ENCODE data around the gene IL3.

The IL3 gene

DNA sequence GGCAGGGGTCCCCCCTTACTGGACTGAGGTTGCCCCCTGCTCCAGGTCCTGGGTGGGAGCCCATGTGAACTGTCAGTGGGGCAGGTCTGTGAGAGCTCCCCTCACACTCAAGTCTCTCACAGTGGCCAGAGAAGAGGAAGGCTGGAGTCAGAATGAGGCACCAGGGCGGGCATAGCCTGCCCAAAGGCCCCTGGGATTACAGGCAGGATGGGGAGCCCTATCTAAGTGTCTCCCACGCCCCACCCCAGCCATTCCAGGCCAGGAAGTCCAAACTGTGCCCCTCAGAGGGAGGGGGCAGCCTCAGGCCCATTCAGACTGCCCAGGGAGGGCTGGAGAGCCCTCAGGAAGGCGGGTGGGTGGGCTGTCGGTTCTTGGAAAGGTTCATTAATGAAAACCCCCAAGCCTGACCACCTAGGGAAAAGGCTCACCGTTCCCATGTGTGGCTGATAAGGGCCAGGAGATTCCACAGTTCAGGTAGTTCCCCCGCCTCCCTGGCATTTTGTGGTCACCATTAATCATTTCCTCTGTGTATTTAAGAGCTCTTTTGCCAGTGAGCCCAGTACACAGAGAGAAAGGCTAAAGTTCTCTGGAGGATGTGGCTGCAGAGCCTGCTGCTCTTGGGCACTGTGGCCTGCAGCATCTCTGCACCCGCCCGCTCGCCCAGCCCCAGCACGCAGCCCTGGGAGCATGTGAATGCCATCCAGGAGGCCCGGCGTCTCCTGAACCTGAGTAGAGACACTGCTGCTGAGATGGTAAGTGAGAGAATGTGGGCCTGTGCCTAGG, 13.0 kb downstream of the IL3 start, which contains the start of gene CSF2:
Gene CSF2 (plus strand): TSS at position 559 of the 783 bp plus-strand sequence. CDS start 35 bp downstream, at position 594.
- DNase-seq = peak in 1 of 2 experiments; percentile 53

DNA sequence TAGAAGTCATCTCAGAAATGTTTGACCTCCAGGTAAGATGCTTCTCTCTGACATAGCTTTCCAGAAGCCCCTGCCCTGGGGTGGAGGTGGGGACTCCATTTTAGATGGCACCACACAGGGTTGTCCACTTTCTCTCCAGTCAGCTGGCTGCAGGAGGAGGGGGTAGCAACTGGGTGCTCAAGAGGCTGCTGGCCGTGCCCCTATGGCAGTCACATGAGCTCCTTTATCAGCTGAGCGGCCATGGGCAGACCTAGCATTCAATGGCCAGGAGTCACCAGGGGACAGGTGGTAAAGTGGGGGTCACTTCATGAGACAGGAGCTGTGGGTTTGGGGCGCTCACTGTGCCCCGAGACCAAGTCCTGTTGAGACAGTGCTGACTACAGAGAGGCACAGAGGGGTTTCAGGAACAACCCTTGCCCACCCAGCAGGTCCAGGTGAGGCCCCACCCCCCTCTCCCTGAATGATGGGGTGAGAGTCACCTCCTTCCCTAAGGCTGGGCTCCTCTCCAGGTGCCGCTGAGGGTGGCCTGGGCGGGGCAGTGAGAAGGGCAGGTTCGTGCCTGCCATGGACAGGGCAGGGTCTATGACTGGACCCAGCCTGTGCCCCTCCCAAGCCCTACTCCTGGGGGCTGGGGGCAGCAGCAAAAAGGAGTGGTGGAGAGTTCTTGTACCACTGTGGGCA, 13.8 kb downstream of the IL3 start:
- peak in 1 of 2 experiments; percentile 15 for DNase-seq

GRCh38 chr5:132074772-132075718, 14.6 kb downstream of the IL3 start:
- DNase-seq = peak; percentile 65 to 71

DNA sequence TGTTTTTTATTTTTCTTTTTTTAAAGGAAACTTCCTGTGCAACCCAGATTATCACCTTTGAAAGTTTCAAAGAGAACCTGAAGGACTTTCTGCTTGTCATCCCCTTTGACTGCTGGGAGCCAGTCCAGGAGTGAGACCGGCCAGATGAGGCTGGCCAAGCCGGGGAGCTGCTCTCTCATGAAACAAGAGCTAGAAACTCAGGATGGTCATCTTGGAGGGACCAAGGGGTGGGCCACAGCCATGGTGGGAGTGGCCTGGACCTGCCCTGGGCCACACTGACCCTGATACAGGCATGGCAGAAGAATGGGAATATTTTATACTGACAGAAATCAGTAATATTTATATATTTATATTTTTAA, 15.2 kb downstream of the IL3 start:
- peak in 1 of 2 experiments; percentile 15 for DNase-seq

DNA sequence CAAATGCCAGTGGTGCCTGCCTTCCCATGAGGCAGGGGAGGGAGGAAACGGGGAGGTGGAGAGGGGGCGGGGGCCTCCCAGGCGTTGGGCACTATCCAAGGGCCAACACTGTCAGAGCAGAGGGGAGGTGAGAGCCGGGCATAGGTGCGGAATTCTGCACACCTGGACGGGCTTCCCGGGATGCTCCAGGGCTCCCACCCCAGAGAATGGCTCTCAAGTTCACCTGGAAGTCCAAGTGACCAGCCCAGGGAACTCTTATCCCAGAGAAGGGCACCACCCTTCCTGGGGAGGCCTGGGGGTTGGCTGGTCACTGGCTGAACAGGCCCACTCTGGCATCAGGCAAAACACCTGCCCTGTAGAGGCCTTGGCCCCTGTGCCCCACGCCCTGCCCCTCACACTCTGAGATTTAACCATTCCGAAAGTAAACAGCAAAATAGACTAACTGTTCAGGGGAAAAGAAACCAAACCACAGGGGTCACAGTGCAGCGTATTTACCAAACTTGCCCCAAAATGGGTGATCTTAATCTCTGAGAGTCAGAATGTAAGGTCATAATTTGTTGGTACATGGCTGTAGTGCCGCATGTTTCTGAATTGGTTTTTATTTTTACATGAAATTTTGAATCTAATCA, 15.9 kb downstream of the IL3 start:
- DNase-seq = peak; percentile 33 to 49

DNA sequence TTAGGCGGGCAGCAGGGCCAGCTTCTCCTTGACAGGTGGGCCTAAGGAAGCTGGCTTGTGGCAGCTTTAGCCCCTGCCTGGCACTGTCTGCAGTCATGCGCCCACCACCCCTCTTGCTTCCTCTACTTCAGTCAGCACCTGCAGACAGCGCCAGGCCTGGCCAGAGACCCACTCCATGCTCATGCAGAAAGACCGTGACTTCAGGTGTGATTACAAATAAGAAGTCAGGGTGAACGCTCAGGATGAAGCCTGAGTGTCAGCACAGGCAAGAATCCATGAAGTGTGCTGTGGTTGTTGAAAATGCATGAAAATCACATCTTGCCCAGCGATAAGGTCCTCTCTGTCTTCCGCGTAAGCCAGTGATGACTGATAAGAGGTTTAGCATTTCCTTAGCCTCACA, 16.5 kb downstream of the IL3 start:
- peak in 1 of 2 experiments; percentile 46 for DNase-seq

GRCh38 chr5:132079081-132079480, 18.6 kb downstream of the IL3 start:
- no peak for DNase-seq

DNA sequence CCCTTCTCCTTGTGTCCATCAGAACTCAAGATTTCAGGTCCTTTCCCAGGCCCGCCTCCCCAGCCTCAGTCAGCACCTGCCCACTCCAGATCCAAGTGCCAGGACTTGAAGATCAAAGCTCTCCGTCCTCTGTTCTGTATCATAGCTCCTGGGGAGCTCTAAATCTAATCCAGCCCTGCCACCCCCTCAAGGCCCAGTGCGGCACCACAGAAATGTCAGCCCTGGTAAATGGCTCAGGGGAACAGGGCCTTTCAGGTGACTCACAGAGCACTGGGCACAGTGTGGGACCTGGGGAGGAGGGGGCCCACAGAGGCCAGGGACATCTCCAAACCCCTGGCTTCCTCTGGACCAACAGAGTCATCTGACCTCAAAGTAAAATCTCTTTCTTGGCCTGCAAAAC, 19.2 kb downstream of the IL3 start:
- DNase-seq = no peak

DNA sequence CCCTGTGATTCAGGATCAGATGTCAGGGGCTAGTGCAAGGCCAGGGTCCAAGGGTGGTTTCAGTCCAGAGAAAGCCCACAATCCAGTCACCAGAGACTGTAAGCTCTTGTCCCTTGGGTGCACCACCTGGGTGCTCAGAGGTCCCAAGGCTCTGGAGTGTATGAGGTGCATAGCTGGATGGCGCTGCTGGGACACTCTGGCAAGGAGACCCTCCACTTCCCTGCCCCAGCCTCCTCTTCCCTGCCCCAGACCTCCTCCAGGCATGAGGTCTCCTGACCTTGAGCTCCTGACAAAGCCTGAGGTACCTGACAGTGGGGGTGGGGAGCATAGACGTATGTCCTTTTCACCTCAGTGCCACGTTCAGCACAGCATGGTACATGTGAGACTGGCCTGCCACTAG, 20.1 kb downstream of the IL3 start:
- no peak for DNase-seq

DNA sequence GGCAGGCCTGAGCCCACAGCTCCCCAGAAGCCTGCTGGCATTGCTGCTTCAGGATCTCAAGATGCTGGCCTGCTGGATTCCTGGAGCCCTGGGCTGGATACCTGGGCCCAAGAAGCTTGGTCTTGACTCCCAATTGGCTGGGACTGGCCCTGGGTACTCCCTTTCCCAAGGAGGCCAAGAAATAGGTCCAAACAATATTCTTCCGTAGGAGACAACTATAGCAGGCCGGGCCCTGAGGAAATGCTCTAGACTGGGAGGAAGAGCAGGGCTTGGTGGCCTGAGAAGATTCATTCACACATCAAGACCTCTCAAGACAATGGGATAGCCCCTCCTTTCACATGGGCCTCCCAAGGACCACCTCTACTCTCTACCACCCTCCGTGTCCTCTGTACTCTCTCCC, 21.0 kb downstream of the IL3 start:
- no peak for DNase-seq

GRCh38 chr5:132082329-132083023, 22.0 kb downstream of the IL3 start:
- DNase-seq = peak in 1 of 2 experiments; percentile 27

- DNase-seq = peak in 1 of 2 experiments; percentile 69
Measured at GRCh38 chr5:132083071-132083678, 22.7 kb downstream of the IL3 start.

DNA sequence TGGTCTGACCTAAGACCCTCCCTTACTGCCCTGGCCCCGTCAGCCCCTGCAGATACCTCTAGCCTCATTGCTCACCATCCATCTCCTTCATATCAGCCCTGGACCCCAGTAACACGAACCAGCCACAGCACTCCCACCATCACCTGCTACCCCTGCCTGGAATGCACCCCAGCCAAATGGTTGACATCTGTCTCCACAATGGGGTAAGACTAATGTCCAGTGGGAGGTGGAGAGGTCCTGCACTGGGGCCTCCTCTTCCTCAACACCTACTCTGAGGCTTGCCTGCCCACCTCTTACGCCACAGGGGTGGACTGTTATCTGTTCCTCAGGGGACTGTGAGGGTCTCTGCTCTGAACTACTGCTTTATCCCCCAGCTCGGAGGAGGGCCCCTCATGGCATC, 25.2 kb downstream of the IL3 start:
- DNase-seq = no peak

GRCh38 chr5:132086277-132086794, 25.9 kb downstream of the IL3 start:
- DNase-seq = no peak

DNA sequence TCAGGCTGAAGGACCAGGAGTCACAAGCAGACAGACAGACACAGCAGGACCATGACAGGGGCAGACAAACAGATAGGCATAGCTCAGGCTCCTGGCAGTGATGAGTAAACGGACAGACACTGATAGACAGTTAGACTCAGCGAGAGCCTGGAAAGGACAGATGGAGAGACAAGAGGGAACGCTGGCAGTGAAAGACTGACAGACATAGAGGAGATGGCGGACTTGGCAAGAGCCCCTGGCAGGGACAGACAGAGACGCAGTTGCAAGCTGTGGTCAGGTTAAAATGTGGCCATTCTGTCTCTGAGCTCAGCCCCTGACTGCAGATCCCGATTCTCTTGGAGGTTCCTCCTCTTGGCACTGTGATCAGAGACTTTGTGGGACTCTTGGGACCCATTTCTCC, 26.7 kb downstream of the IL3 start:
- no peak for DNase-seq

DNA sequence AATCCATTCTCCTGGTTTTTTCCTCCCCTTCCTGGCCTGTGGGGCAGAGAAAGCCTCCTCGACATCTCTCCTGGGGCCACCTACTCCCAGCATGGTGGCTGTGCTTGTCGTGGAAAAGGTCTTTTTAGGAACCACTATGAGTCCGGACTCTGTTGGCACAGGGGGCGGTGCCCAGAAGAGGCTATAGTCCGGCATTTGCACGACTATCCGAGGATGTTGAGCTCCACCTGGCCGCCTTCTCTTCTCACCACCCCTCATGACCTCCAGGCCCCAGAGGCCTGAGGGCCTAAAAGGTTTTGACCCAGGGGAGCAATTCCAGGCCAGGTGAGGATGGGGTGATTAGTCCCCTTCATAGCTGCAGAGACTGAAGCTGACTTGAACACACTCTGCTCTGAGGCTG, 27.2 kb downstream of the IL3 start:
- DNase-seq = no peak

DNA sequence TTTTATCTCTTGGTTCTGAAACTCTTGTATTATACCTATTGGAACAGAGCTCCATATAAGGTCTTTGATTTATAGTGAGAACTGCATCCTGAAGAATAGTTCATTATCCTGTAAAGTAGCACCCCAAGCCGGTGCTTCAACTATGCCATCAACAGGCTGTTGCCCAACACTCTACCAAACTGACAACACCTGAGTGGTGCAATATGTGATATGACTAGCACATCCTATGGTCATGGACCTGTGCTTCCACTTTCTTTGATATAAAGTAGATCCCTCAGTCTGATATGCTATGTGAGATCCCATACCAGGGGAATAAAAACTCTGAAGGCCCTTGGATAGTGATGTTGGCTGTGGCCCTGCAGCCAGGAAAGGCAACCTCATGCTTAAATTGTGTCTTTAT, 28.9 kb downstream of the IL3 start:
- no peak for DNase-seq

GRCh38 chr5:132090107-132090506, 29.7 kb downstream of the IL3 start:
- DNase-seq = no peak

DNA sequence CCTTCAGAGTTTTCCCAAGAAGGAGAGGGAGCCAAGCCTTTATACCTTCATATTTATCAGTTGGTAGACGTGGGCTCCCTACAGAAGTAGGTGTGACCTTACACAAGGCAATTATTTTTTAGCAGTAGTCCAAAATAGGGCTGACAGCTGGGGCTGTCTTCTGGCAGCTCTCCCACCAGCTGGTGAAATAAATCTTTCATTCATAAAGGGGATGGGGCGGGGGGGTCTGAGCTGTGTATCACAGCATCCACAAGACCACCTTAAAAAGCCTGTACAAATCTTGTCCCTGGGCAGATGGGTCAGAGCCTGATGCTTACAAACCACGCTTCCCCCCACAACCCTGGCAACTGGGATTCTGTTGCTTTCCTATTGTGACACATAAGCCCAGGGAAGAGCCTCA, 32.8 kb downstream of the IL3 start:
- DNase-seq = no peak

DNA sequence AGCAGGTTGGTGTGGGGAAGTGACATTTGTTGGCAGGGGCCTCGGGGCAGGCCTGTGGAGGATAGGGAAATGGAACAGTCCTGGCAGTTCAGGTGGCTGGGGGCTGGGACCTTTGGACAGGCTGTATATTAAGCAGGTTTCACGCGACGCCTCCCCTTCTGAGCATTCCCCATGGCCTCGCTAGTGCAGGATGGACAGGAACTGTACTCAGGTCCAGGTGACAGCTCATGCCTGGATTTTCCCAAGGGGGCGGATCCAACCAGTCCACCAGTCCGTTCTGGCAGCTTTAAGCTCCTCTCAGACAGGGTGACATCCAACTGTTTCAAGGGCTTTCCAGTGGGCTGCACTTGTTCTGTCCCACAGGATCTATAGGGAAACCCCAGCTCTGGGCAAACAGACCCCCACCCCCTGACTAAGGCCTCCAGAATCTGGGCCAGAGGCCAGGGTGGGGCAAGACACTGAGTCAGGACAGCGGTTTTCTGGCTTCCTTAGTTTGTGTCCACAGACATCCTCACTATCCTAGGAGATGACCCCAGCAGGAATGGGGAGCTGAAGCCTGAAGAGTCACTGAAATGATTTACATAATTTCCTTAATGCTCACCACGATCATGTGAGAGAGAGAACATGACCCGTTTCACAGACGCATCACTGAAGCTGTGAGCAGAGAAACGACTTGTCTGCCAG, 34.1 kb downstream of the IL3 start:
- peak in 1 of 2 experiments; percentile 29 for DNase-seq

DNA sequence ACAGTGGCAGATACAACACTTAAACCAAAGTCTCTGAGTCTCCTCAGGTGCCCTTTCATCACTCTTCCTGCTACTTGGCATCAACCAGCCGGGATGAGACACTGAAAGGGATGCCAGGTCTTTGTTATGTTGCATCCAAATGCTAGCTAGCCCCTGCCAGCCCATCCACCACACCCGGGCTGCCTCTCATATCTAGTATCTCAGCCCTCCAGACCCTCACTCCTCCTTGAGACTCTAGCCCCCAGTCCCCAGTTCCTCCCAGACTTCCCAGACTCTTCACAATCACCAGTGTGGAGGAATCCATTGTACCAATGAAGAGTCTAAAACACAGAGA, 34.6 kb downstream of the IL3 start:
- DNase-seq = no peak

Measured in activated CD4-positive, alpha-beta T cell treated with anti-CD3 and anti-CD28 coated beads, Interleukin-2, amount 50 U/mL, for 48 hours (primary cell).